GM21423 (cell line): ENCODE results near the gene MXD3.
"Not testable (repeated sequence)": the region's sequence is repeated elsewhere in the genome, so short reads cannot be mapped to it uniquely, and the experiment has no call there.

Source experiments
- ATAC-seq: cut with Tn5 transposase; IDR thresholded peaks from one replicate; pipeline ENCODE4 v1.9.1; 2021; ENCODE audit warnings: mild to moderate bottlenecking, moderate library complexity; ENCODE audit not compliant: unreplicated experiment

The MXD3 gene, protein sequence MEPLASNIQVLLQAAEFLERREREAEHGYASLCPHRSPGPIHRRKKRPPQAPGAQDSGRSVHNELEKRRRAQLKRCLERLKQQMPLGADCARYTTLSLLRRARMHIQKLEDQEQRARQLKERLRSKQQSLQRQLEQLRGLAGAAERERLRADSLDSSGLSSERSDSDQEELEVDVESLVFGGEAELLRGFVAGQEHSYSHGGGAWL

DNA sequence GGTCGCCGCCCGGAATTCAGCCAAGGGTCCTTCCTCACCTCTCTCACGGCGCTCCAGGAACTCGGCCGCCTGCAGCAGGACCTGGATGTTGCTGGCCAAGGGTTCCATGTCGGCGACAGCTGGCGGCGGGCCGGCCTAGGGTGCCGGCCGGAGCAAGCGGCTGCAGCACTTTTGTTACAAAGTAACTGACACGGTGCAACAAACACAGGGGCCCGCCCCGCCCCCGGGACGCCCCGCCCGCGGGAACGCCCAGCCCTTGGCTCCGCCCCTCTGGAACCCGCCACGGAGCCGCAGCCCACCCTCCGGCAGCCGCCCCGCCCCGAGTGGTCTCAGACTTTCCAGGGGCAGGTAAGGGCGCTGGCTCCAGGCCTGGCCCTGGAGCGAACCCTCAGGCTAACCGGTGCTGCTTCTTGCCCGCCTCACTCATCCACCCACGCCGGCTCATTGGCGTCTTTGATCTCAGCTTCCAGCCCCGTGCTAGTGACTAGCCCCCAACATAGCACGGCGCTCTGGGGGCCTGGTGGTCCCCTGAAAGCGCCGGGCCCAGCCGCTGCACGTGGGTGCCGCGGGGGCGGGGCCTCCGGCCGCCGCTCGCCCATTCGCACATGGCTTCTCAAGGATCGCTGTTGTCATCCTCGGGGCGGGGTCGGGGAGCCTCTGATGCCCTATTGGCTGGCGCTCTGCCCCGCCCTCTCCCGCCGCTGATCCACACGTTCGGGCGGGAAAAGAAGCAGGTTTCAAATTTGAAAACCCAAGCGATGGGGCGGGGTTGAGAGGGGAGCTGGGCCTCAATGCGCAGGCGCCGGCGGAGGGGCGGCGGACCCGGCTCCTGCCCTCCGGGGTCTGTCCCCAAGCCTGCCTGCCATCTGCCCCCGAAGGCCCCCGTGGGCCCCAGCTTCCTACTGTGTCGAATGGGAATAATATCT is at the start of gene MXD3:
MXD3 (minus strand) TSS at position 176 of the 926 bp plus-strand sequence; CDS start at position 108, 68 bp downstream.
- ATAC-seq: peak; percentile 75

- ATAC-seq: not testable (repeated sequence)
These were observed 49.0 kb upstream of the MXD3 start for GRCh38 chr5:177360740-177361139.

- no peak for ATAC-seq
These were observed 48.2 kb upstream of the MXD3 start for GRCh38 chr5:177359860-177360259.

DNA sequence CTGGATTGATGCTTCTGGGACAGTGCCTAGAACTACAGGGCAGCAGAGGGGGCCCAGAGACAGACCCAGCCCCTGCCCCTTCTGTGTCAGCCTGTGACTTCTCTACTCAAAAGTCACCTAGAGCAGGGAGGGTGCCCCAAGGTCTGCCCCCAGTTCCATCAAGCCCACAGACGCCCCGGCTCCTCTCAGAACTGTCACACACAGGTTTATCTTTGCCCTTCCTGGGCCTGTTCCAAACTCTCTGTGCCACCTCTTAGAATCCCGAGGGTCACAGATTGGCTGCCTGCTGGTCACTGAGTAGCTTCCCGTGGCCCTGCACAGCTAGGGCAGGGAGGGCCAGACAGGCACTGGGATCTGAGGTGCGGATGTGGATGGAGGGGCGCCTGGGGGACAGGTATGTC is 47.8 kb upstream of the MXD3 start:
- ATAC-seq: no peak

DNA sequence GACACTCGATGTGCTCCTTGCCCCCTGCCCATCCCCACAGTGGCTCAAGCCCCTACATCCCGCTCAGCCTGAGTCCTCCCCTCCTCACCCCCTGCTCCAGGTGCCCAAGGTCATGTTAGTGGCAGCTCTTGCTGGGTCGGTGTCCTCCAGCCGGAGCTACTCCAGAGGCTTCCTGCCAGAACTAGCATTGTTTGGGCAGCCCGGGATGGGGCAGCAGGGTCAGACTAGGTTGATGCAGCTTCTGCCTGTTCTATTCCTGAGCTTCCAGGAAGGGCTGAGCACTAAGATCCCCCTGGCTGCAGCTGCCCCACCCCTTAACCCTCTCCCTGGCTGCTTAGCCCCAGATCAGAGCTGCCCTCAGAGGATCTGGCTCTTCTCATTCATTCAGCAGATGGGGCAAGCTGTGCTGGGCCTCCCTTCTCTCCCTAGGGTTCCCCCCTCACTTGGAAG is 46.7 kb upstream of the MXD3 start:
- ATAC-seq: no peak

- ATAC-seq: peak; percentile 89
These were observed 46.0 kb upstream of the MXD3 start, which contains the start of gene RGS14 for GRCh38 chr5:177357459-177358351. TSS of gene RGS14 (plus strand) at chr5:177357924. CDS start at chr5:177358025, 101 bp downstream.

- ATAC-seq: no peak
These were observed 45.4 kb upstream of the MXD3 start for GRCh38 chr5:177357146-177357458.

DNA sequence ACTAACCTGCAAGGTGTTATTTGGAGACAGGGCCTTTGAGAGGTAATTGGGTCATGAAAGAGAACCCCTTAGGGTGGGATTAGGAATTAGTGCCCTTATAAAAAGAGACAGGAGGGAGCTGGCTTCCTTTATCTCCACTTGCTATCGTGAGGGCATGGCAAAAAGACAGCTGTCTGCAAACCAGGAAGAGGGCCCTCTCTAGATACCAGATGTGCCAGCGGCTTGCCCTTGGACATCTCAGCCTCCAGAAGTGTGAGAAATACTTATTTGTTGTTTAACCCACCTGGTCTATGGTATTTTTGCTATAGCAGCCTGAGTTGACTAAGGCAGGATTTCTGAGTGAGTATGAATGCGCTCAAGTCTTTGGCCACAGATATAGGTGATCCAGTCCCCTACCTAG is 45.0 kb upstream of the MXD3 start:
- no peak for ATAC-seq

- no peak for ATAC-seq
These were observed 44.1 kb upstream of the MXD3 start for GRCh38 chr5:177355868-177356168.

DNA sequence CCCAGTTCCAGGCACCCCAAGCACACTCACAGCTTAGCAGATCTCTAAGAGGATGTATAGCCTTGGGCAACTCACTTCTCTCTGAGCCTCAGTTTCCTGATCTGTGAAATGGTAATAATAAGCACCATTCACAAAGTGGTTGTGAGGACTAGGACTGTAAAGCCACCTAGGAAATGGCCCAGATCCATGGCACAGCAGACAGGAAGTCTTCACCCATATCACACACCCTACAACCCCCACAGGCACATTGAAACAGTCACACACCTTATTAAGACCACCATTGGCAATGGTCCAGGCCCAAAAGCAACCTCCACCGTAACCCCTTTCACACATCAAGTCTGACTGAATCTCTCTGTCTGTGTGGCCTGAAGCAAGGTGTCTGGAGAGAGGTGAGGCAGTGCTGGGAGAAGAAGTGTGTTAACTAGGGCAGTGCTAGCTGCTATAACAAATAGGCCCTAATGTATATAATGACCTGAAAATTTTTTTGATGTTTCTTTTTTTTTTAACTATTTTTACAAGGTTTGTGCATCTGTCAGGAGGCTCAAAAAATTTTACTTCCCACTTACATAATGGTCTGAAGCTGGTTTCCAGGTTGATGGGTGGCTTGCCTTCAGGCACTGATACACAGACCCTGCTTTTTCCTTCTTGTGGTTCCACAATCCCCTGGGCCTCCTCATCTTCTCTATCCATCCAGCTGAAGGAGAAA is 43.6 kb upstream of the MXD3 start:
- ATAC-seq: no peak

- ATAC-seq: no peak
These were observed 43.0 kb upstream of the MXD3 start for GRCh38 chr5:177354711-177355110.

DNA sequence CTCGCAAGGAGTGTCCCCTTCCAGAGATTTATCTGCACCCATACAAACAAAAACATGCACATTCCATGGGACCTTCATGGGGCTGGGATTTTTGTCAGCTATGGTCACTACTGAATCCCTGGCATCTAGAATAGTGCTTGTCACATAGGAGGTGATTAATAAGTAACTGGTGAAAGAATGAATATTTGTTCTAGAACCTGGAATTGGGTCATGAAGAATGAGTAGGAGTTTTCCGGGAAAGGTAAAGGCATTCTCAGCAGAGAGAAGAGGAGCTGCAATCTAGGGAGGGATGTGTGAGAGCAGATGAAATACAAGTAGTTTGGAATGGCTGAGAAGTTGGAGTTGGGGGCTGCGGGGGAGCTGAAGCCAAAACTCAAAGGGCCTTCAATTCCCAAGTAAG is 42.6 kb upstream of the MXD3 start:
- no peak for ATAC-seq

DNA sequence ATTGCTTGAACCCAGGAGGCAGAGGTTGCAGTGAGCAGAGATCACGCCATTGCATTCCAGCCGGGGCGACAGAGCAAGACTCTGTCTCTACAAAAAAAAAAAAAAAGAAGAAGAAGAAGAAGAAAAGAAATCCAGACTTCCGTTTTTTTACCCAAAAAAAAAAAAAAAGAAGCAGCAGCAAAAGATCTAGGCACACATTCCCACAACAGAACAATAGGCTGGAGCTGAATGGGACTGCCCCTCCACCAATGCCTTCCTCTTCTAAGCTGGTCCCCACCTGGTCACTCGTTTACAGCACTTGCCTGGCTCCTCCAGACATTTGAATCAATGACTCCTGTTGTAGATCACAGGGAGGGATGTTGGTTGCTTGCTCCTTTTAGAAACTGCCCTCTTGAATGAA is 41.4 kb upstream of the MXD3 start:
- ATAC-seq: no peak

GRCh38 chr5:177351392-177352329 is 40.0 kb upstream of the MXD3 start, which contains the start of gene LMAN2:
TSS of gene LMAN2 (minus strand) at chr5:177351668. CDS start at chr5:177351647, 21 bp downstream.
- peak; percentile 96 for ATAC-seq

DNA sequence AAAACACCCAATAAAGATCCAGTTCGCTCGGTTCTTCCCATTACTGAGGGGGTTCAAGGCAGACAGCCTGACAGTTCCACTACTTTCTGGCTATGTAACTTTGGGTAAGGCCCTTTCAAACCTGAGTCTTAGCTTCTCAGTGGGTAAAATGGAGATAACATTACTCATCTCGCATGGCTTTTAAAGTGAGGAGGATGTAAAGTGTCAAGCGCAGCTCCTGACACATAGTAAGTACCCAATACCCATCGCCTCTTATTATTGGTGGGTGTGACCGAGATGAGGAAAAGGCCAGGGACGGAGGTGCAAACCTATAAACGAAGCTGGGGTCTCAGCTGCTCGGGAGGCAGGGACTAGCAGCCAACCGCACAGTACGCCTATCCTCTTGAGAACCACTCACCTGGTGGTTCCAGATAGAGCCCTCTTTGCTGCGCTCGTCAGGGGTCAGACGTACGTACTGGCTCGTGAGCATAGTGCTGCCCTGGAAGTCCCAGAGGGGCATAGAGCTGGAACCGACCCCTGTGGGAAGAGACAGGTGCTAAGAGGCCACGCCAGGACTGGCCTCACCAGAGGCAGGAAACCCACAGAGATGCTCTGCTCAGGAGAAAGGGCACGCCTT is 39.2 kb upstream of the MXD3 start:
- no peak for ATAC-seq

DNA sequence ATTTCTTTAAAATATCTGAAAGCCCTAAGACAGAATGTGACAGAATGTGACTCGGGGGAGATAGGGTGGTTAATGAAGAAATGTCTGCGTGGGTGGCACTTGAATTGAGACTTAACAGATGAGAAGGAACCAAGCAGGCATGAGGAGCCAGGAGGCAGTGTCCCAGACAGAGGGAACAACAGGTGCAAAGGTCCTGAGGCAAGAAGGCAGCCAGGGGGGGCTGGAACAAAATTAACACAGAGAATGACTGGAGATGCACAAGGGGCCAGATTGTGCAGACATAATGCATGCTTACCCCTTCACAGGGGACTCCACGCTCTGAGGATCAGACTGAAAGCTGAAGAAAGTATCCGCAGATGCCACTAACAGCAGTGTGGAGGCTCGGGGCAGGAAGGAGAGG is 38.1 kb upstream of the MXD3 start:
- ATAC-seq: no peak

GRCh38 chr5:177349362-177349647 is 37.6 kb upstream of the MXD3 start:
- no peak for ATAC-seq

- ATAC-seq: no peak
These were observed 36.0 kb upstream of the MXD3 start for GRCh38 chr5:177347699-177348098.

GRCh38 chr5:177346820-177347219 is 35.1 kb upstream of the MXD3 start:
- no peak for ATAC-seq
